Nephron (organoid): Measurements from ENCODE around the gene TP63.
A peak's percentile ranks its signal among the peaks of the same experiment; 100 is the strongest.

Experiments used
- H3K27ac Mint-ChIP-seq, 3 experiments: 2 replicates each; pipeline ENCODE4 v1.8.0; 2020; ENCODE audit warnings: mixed read lengths in 3 of 3, mild to moderate bottlenecking in 2 of 3, moderate library complexity in 1 of 3
- H3K27me3 Mint-ChIP-seq: 2 replicates; pipeline ENCODE4 v1.8.0; 2021; ENCODE audit warnings: low read depth, mild to moderate bottlenecking, moderate library complexity, mixed read lengths
- H3K36me3 Mint-ChIP-seq: 2 replicates; pipeline ENCODE4 v1.8.0; 2020; ENCODE audit warnings: low read depth, mixed read lengths
- H3K4me1 Mint-ChIP-seq: 2 replicates; pipeline ENCODE4 v1.8.0; 2020; ENCODE audit warnings: mixed read lengths
- H3K4me3 Mint-ChIP-seq, 3 experiments: 2 replicates each; pipeline ENCODE4 v1.8.0; 2020; ENCODE audit warnings: mild to moderate bottlenecking in 3 of 3, mixed read lengths in 3 of 3, moderate library complexity in 2 of 3
- H3K9me3 Mint-ChIP-seq: 2 replicates; pipeline ENCODE4 v1.8.0; 2020; ENCODE audit warnings: mixed read lengths
- TF ChIP-seq, protein P1 (sequence below), 3 experiments: fragments of 200-600 bp; sonication (generic); IDR thresholded peaks; one replicate each; pipeline ENCODE4 v1.5.0; 2021; ENCODE audit warnings: antibody characterized with exemption in 3 of 3; ENCODE audit not compliant: unreplicated experiment in 3 of 3

Gene TP63

DNA sequence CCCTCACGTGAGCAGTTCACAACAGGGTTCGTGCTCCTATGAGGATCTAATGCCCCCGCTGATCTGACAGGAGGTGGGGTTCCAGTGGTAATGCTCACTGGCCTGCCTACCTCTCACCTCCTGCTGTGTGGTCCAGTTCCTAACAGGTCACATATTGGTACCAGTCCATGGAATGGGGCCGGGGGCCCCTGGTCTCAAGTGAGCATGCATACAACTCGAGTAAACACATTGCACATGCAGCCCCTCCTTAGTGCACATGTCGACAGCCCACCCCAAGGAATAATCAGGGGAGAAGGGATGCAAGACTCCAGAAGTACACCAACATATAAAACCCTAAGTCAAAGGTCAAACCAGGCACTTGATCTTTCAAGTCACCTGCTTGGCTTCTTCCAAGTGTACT, 127.0 kb downstream of the TP63 start:
- Mint-ChIP-seq H3K4me1 (no peaks in the 10 kb centered on the region), H3K27me3 (no peaks in the 10 kb centered on the region), H3K27ac (no peak overlapping the region), H3K9me3 (peaks cover 20% of the 10 kb centered on the region), H3K36me3 (peaks cover 3% of the 10 kb centered on the region), H3K4me3 (no peak overlapping the region)
- TF ChIP-seq, protein P1, sequence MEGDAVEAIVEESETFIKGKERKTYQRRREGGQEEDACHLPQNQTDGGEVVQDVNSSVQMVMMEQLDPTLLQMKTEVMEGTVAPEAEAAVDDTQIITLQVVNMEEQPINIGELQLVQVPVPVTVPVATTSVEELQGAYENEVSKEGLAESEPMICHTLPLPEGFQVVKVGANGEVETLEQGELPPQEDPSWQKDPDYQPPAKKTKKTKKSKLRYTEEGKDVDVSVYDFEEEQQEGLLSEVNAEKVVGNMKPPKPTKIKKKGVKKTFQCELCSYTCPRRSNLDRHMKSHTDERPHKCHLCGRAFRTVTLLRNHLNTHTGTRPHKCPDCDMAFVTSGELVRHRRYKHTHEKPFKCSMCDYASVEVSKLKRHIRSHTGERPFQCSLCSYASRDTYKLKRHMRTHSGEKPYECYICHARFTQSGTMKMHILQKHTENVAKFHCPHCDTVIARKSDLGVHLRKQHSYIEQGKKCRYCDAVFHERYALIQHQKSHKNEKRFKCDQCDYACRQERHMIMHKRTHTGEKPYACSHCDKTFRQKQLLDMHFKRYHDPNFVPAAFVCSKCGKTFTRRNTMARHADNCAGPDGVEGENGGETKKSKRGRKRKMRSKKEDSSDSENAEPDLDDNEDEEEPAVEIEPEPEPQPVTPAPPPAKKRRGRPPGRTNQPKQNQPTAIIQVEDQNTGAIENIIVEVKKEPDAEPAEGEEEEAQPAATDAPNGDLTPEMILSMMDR (IDR thresholded peaks at IDR 0.05; ENCODE audit: unreplicated experiment in 3 of 3): no peak

DNA sequence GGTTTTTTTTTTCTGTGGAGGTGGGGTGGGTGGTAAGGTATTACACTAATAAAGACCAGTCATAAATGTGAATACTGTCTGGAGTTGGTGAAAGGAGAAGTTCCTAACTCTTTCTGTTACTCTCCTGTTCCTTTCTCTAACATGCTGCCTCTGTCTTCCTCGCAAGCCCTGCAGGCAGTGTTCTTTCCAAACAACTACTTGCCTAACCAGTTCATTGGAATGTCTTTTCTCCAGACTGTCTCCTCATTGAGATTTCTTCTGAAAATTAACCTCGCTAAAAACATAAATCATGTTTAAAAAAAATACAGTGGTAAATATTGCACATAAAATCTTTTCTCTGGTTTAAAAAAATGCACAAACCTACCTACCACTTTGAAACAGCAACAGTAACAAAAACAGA, 135.2 kb downstream of the TP63 start:
- no peak overlapping the region for H3K4me3 Mint-ChIP-seq
- H3K36me3 Mint-ChIP-seq: no peaks in the 10 kb centered on the region
- H3K27ac Mint-ChIP-seq: peak overlapping the region in 2 of 3 experiments; percentile 44 to 50
- H3K27me3 Mint-ChIP-seq: no peaks in the 10 kb centered on the region
- peaks cover 7% of the 10 kb centered on the region for H3K4me1 Mint-ChIP-seq
- H3K9me3 Mint-ChIP-seq: peaks cover 5% of the 10 kb centered on the region
- TF ChIP-seq, protein P1 (IDR thresholded peaks at IDR 0.05; ENCODE audit: unreplicated experiment in 3 of 3): no peak

DNA sequence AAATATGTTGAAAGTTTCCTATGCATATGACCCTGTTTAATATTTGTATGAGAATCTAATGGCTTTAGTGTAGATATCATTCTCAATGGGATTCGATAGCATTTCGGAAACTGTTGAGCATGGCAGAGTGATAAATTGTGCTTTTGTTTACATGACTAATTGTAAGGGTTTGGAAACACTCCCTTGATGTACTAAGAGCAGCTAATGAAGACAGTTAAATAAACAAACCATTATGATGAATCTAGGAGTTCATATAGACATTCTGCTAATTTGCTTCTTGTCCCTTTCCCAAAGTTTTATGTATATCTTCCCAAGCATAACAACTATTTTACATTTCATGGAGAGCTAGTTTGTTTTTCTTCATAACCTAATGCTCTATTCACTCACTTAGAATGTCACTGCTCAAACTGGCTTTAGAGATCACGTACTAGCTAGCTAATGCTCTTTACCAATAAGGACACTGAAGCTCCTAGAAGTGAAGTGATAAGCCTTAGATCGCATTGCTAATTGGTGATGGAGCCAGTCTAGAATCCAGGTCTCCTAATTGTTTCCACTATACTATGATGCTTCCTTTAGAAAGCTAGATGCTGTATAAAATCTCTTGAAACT, 140.8 kb downstream of the TP63 start:
- no peak overlapping the region for H3K4me3 Mint-ChIP-seq
- H3K27me3 Mint-ChIP-seq: no peaks in the 10 kb centered on the region
- H3K9me3 Mint-ChIP-seq: no peaks in the 10 kb centered on the region
- H3K27ac Mint-ChIP-seq: no peak overlapping the region
- peaks cover 17% of the 10 kb centered on the region for H3K4me1 Mint-ChIP-seq
- H3K36me3 Mint-ChIP-seq: no peaks in the 10 kb centered on the region
- TF ChIP-seq, protein P1 (IDR thresholded peaks at IDR 0.05; ENCODE audit: unreplicated experiment in 3 of 3): no peak

DNA sequence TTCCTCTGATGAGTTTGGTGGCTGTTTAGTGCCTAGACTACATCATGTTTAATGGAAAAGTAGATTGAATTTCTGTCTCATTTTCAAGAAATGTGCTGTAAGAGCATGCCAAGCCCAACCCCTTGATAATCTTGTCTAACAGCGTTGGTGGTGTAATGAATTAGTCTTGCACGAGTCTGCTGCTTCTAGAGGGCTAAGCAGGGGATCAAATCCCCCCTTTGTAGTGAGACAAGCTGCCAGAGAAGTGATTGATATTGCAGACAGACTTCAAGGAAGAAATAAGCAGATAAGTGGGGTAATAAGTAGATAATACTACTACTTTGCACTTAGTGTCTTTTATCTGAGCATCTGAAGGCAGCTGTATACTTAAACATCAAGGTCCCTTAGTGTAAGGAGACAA, 141.4 kb downstream of the TP63 start:
- H3K9me3 Mint-ChIP-seq: no peaks in the 10 kb centered on the region
- no peaks in the 10 kb centered on the region for H3K36me3 Mint-ChIP-seq
- H3K4me1 Mint-ChIP-seq: peaks cover 17% of the 10 kb centered on the region
- no peak overlapping the region for H3K4me3 Mint-ChIP-seq
- no peaks in the 10 kb centered on the region for H3K27me3 Mint-ChIP-seq
- TF ChIP-seq, protein P1 (IDR thresholded peaks at IDR 0.05; ENCODE audit: unreplicated experiment in 3 of 3): no peak
- H3K27ac Mint-ChIP-seq: peak overlapping the region in 1 of 3 experiments; percentile 43

DNA sequence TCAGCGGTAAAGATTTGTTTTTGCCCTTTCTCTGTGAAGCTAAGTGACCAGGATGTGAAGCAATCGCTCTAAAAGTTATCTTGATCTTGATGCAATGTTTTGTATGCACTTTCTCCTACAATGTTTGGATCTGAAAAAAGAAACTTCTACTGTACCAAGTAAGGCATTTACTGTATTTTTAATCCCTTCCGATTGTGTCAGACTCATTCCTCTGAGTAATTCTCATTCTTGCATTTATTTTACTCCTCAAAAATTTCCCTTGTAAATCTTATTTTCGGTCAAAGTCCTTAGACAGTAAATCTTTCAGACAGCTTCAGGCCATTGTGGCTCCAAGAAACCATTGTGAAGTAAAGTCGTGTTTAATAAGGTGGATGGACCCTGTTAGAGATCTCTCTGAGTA, 141.9 kb downstream of the TP63 start:
- Mint-ChIP-seq H3K9me3 (no peaks in the 10 kb centered on the region), H3K27me3 (no peaks in the 10 kb centered on the region), H3K4me1 (peaks cover 17% of the 10 kb centered on the region), H3K4me3 (no peak overlapping the region), H3K27ac (peak overlapping the region in 1 of 3 experiments; percentile 43), H3K36me3 (no peaks in the 10 kb centered on the region)
- TF ChIP-seq, protein P1 (IDR thresholded peaks at IDR 0.05; ENCODE audit: unreplicated experiment in 3 of 3): no peak

DNA sequence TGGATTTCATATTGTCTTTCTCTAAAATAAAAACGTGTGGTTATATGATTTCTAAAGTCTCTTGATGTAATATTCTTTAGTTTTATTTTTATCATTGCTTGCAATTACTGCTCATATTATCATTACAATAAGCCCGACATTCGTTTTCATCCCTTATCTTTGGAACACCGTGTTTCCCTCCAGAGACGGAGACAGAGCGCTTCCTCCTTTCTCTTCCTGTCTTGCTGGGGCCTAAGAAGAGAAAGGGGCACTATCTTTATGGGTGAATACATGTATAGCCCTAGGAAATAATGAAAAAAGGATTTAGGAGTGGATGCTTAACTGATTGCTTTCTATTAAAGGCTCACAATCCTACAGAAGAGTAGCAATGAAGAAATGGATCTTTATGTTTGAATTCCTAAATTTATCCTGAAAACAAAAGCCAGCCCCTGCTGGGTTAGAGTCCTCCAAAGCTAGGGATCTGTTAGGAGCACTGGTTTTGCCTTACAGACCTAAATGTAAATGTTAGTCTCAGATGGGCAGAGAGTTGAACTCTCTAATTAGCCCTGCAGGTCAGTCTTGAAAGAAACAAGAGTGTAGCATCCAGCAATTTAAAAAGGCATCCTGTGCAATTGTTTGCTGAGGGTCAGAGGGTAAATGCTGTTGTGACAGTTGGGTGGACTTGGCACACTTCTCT, 145.1 kb downstream of the TP63 start:
- Mint-ChIP-seq H3K9me3 (no peaks in the 10 kb centered on the region), H3K36me3 (no peaks in the 10 kb centered on the region), H3K27me3 (no peaks in the 10 kb centered on the region), H3K4me1 (peaks cover 24% of the 10 kb centered on the region), H3K27ac (no peak overlapping the region), H3K4me3 (no peak overlapping the region)
- TF ChIP-seq, protein P1 (IDR thresholded peaks at IDR 0.05; ENCODE audit: unreplicated experiment in 3 of 3): no peak
